Tibial nerve (tissue), 4 donors: ENCODE data around the gene PPIF.

ENCODE experiments used
- CTCF ChIP-seq, 5 experiments: fragments of 200-600 bp in 3 of 5; fragments of 450-650 bp in 2 of 5; sonication (generic) in 3 of 5; IDR thresholded peaks; one replicate each; pipeline ENCODE4 v1.5.1; 2016 to 2019; ENCODE audit warnings: antibody characterized with exemption in 5 of 5, mild to moderate bottlenecking in 3 of 5, moderate library complexity in 2 of 5
- EP300 ChIP-seq, 2 donors: sonication (generic); formaldehyde crosslinking; IDR thresholded peaks; one replicate each; pipeline ENCODE4 v1.6.1; 2017; ENCODE audit warnings: antibody characterized with exemption in 2 of 2, mild to moderate bottlenecking in 1 of 2

- TF ChIP-seq EP300 (IDR thresholded peaks at IDR 0.05) (no peak), CTCF (IDR thresholded peaks at IDR 0.05) (no peak)
Observed at GRCh38 chr10:79313911-79314439, 33.3 kb upstream of the PPIF start.
